ENCODE measurements around the gene NAA38. TPM values are rescaled to one million over a fixed set of nuclear protein-coding genes. Genes with fewer than 3 reads are reported as not detected.

NAA38 gene
- total RNA-seq, 1 experiment from 2014 or later, result 50.2 TPM

DNA sequence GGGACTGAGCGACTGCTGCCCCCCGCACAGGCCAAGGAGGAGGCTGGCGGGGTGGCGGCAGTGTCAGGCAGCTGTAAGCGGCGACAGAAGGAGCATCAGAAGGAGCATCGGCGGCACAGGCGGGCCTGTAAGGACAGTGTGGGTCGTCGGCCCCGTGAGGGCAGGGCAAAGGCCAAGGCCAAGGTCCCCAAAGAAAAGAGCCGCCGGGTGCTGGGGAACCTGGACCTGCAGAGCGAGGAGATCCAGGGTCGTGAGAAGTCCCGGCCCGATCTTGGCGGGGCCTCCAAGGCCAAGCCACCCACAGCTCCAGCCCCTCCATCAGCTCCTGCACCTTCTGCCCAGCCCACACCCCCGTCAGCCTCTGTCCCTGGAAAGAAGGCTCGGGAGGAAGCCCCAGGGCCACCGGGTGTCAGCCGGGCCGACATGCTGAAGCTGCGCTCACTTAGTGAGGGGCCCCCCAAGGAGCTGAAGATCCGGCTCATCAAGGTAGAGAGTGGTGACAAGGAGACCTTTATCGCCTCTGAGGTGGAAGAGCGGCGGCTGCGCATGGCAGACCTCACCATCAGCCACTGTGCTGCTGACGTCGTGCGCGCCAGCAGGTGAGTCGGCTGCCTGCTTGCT, 8.1 kb downstream of the NAA38 start:
- Mint-ChIP-seq H3K27ac (no peak overlapping the region), H3K4me3 (no peak overlapping the region), H3K36me3 (ENCODE audit: insufficient read depth in 1 of 3, low read depth in 3 of 3) (peaks cover 2 to 47% (median 40%) of the 10 kb centered on the region in 3 experiments; a peak in 6 of 7 replicates), H3K9me3 (no peaks in the 10 kb centered on the region), H3K27me3 (ENCODE audit: low read depth) (peaks cover 13% of the 10 kb centered on the region), H3K4me1 (peaks cover 12 to 31% of the 10 kb centered on the region in 2 experiments)
- H3K79me2 ChIP-seq (ENCODE audit: insufficient read depth, low read length), result no peaks in the 10 kb centered on the region
- H2BK12ac ChIP-seq (ENCODE audit: insufficient read length, low read depth, low read length), result no peak overlapping the region
- peaks cover 15% of the 10 kb centered on the region; the same call in 1 of the 2 replicates for H3K27me3 ChIP-seq (ENCODE audit: insufficient read depth, low read length)
- H3K27ac ChIP-seq (ENCODE audit: insufficient read length, low read depth, low read length), result no peak overlapping the region
- no peak overlapping the region for H4K5ac ChIP-seq (ENCODE audit: insufficient read length, low read depth, low read length)
- no peak overlapping the region for H2BK120ac ChIP-seq (ENCODE audit: low read depth, low read length, poor library complexity, severe bottlenecking)
- no peak overlapping the region for H3K9ac ChIP-seq (ENCODE audit: extremely low read depth, insufficient read length, low read length)
- no peak overlapping the region for H3T11ph ChIP-seq (ENCODE audit: low read length)
- H3K79me1 ChIP-seq (ENCODE audit: insufficient read depth, low read depth, low read length, poor library complexity, severe bottlenecking), result no peaks in the 10 kb centered on the region
- H3K9me3 ChIP-seq (ENCODE audit: control insufficient read depth, low read depth, low read length), result no peaks in the 10 kb centered on the region
- no peaks in the 10 kb centered on the region for H4K20me1 ChIP-seq (ENCODE audit: control insufficient read depth, insufficient read depth, insufficient read length)
- no peak overlapping the region for H2BK15ac ChIP-seq (ENCODE audit: low read depth, low read length)
- no peak overlapping the region for H2BK5ac ChIP-seq (ENCODE audit: insufficient read length, low read length)
- H4K91ac ChIP-seq (ENCODE audit: insufficient read length, low read depth, low read length), result no peak overlapping the region
- H2BK20ac ChIP-seq (ENCODE audit: low read depth, low read length, poor library complexity, severe bottlenecking), result no peak overlapping the region
- H3K18ac ChIP-seq (ENCODE audit: insufficient read length, low read depth, low read length), result no peak overlapping the region
- TF ChIP-seq, protein P1, sequence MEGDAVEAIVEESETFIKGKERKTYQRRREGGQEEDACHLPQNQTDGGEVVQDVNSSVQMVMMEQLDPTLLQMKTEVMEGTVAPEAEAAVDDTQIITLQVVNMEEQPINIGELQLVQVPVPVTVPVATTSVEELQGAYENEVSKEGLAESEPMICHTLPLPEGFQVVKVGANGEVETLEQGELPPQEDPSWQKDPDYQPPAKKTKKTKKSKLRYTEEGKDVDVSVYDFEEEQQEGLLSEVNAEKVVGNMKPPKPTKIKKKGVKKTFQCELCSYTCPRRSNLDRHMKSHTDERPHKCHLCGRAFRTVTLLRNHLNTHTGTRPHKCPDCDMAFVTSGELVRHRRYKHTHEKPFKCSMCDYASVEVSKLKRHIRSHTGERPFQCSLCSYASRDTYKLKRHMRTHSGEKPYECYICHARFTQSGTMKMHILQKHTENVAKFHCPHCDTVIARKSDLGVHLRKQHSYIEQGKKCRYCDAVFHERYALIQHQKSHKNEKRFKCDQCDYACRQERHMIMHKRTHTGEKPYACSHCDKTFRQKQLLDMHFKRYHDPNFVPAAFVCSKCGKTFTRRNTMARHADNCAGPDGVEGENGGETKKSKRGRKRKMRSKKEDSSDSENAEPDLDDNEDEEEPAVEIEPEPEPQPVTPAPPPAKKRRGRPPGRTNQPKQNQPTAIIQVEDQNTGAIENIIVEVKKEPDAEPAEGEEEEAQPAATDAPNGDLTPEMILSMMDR (conservative IDR thresholded peaks at IDR 0.05), result no peak
- no peak overlapping the region for H2AK5ac ChIP-seq (ENCODE audit: insufficient read length, low read length)
- no peak overlapping the region for H3K4me2 ChIP-seq (ENCODE audit: insufficient read depth, insufficient read length, low read length)
- H3K4ac ChIP-seq (ENCODE audit: low read depth, low read length), result no peak overlapping the region
- no peak overlapping the region for H2AFZ ChIP-seq (ENCODE audit: low read length)
- no peak for DNase-seq
- H3K14ac ChIP-seq (ENCODE audit: insufficient read depth, low read length), result no peak overlapping the region
- H3K4me1 ChIP-seq (ENCODE audit: insufficient read depth, low read length), result no peaks in the 10 kb centered on the region; the same call in 1 of the 2 replicates
- H3K23me2 ChIP-seq (ENCODE audit: insufficient read length, low read depth, low read length, poor library complexity, severe bottlenecking), result peaks cover 11% of the 10 kb centered on the region
- no peak overlapping the region for H4K8ac ChIP-seq (replicated peaks; ENCODE audit: insufficient read length, low read depth, low read length)
- no CpG with 5 or more reads among the region's 35 CpGs for WGBS (ENCODE audit: extremely low coverage, insufficient read length, low lambda C conversion rate)
- H3K23ac ChIP-seq (ENCODE audit: insufficient read length, low read depth, low read length), result no peak overlapping the region
- no peak overlapping the region for H3K56ac ChIP-seq (ENCODE audit: insufficient read length, low read depth, low read length)

Data from H9 (cell line).